ENCODE measurements around the gene ANKRD13D.

ANKRD13D gene

GRCh38 chr11:67289651-67290479 is 762 bp downstream of the ANKRD13D start:
- TF ChIP-seq CTCF (conservative IDR thresholded peaks at IDR 0.05; ENCODE audit: low read length): no peak
- DNase-seq (ENCODE audit: low read depth): no peak
- H3K4me3 ChIP-seq (ENCODE audit: low read length): peak overlapping the region; percentile 82

- no peak for TF ChIP-seq CTCF (conservative IDR thresholded peaks at IDR 0.05; ENCODE audit: low read length)
- H3K4me3 ChIP-seq (ENCODE audit: low read length): peak overlapping the region; percentile 82
- DNase-seq (ENCODE audit: low read depth): peak; percentile 68
Measured at GRCh38 chr11:67290801-67291200, 1.7 kb downstream of the ANKRD13D start.

- no peak overlapping the region for H3K4me3 ChIP-seq (ENCODE audit: low read length)
- no peak for DNase-seq (ENCODE audit: low read depth)
- no peak for TF ChIP-seq CTCF (conservative IDR thresholded peaks at IDR 0.05; ENCODE audit: low read length)
Measured at GRCh38 chr11:67291481-67292381, 2.6 kb downstream of the ANKRD13D start.

- H3K4me3 ChIP-seq (ENCODE audit: low read length): no peak overlapping the region
- DNase-seq (ENCODE audit: low read depth): no peak
- no peak for TF ChIP-seq CTCF (conservative IDR thresholded peaks at IDR 0.05; ENCODE audit: low read length)
Measured at GRCh38 chr11:67292671-67293070, 3.6 kb downstream of the ANKRD13D start.

GRCh38 chr11:67293090-67293489 is 4.0 kb downstream of the ANKRD13D start:
- TF ChIP-seq CTCF (conservative IDR thresholded peaks at IDR 0.05; ENCODE audit: low read length): no peak
- no peak overlapping the region for H3K4me3 ChIP-seq (ENCODE audit: low read length)
- DNase-seq (ENCODE audit: low read depth): peak; percentile 54

GRCh38 chr11:67295846-67296245 is 6.7 kb downstream of the ANKRD13D start:
- no peak overlapping the region for H3K4me3 ChIP-seq (ENCODE audit: low read length)
- DNase-seq (ENCODE audit: low read depth): no peak
- TF ChIP-seq CTCF (conservative IDR thresholded peaks at IDR 0.05; ENCODE audit: low read length): no peak

Measured in AG10803 (cell line).